SK-N-SH treated with all-trans-retinoic acid at 6 μM for 48 hours (cell line): ENCODE results near the gene ATP2B1.

Source experiments
- ATAC-seq: fragments of 200-7000 bp; cut with Tn5 transposase; 3 replicates; pipeline ENCODE4 v1.9.1; 2020; ENCODE audit warnings: mild to moderate bottlenecking, moderate library complexity
- ARNTL ChIP-seq: fragments of 450-650 bp; formaldehyde crosslinking; IDR thresholded peaks from 2 replicates; pipeline ENCODE4 v1.5.0; 2020; ENCODE audit warnings: low read depth, mild to moderate bottlenecking, moderate library complexity, borderline replicate concordance
- BACH2 ChIP-seq: fragments of 250-450 bp; sonication (Bioruptor Pico); IDR thresholded peaks from 2 replicates; pipeline ENCODE4 v1.9.0; 2021; ENCODE audit warnings: mild to moderate bottlenecking, borderline replicate concordance
- CSDC2 ChIP-seq: fragments of 250-450 bp; sonication (Bioruptor Pico); IDR thresholded peaks from 2 replicates; pipeline ENCODE4 v1.5.0; 2020; ENCODE audit warnings: mild to moderate bottlenecking, moderate library complexity
- ESRRG ChIP-seq: fragments of 250-450 bp; sonication (Bioruptor Pico); IDR thresholded peaks from 2 replicates; pipeline ENCODE4 v1.6.1; 2021; ENCODE audit warnings: mild to moderate bottlenecking
- GLIS3 ChIP-seq: fragments of 250-450 bp; sonication (Bioruptor Pico); IDR thresholded peaks from 2 replicates; pipeline ENCODE4 v1.5.0; 2020; ENCODE audit warnings: mild to moderate bottlenecking, moderate library complexity
- ISL1 ChIP-seq: fragments of 250-450 bp; sonication (Bioruptor Pico); IDR thresholded peaks from 2 replicates; pipeline ENCODE4 v2.1.2; 2022; ENCODE audit warnings: mild to moderate bottlenecking, moderate library complexity
- OSR1 ChIP-seq: fragments of 250-450 bp; sonication (Bioruptor Pico); IDR thresholded peaks from 2 replicates; pipeline ENCODE4 v1.8.0; 2022; ENCODE audit warnings: moderate library complexity, mild to moderate bottlenecking, inconsistent platforms
- PPARA ChIP-seq: fragments of 250-450 bp; sonication (Bioruptor Pico); IDR thresholded peaks from 2 replicates; pipeline ENCODE4 v1.5.0; 2020; ENCODE audit warnings: mild to moderate bottlenecking, borderline replicate concordance
- RARB ChIP-seq: fragments of 250-450 bp; sonication (Bioruptor Pico); IDR thresholded peaks from 2 replicates; pipeline ENCODE4 v1.8.0; 2021; ENCODE audit warnings: mild to moderate bottlenecking, moderate library complexity
- SNAI2 ChIP-seq: fragments of 250-450 bp; sonication (Bioruptor Pico); IDR thresholded peaks from 2 replicates; pipeline ENCODE4 v1.5.0; 2020; ENCODE audit warnings: mild to moderate bottlenecking, moderate library complexity
- TCF4 ChIP-seq: fragments of 250-450 bp; sonication (Bioruptor Pico); IDR thresholded peaks from 2 replicates; pipeline ENCODE4 v1.8.0; 2021; ENCODE audit warnings: mild to moderate bottlenecking, moderate library complexity, borderline replicate concordance
- TOX ChIP-seq: fragments of 250-450 bp; sonication (Bioruptor Pico); IDR thresholded peaks from 2 replicates; pipeline ENCODE4 v1.8.0; 2021; ENCODE audit warnings: mild to moderate bottlenecking, moderate library complexity, borderline replicate concordance
- ZC3H10 ChIP-seq: fragments of 250-450 bp; sonication (Bioruptor Pico); IDR thresholded peaks from 2 replicates; pipeline ENCODE4 v1.5.1; 2021; ENCODE audit warnings: mild to moderate bottlenecking, moderate library complexity
- ZFP3 ChIP-seq: fragments of 250-450 bp; sonication (Bioruptor Pico); IDR thresholded peaks from 2 replicates; pipeline ENCODE4 v1.5.0; 2020; ENCODE audit warnings: mild to moderate bottlenecking, moderate library complexity
- ZFP30 ChIP-seq: fragments of 450-650 bp; formaldehyde crosslinking; IDR thresholded peaks from 2 replicates; pipeline ENCODE4 v1.5.0; 2022; ENCODE audit warnings: mild to moderate bottlenecking, moderate library complexity
- ZNF70 ChIP-seq: fragments of 450-650 bp; formaldehyde crosslinking; IDR thresholded peaks from 2 replicates; pipeline ENCODE4 v1.5.0; 2020; ENCODE audit warnings: mild to moderate bottlenecking, moderate library complexity
- ZNF8 ChIP-seq: fragments of 450-650 bp; formaldehyde crosslinking; IDR thresholded peaks from 2 replicates; pipeline ENCODE4 v1.5.0; 2020; ENCODE audit warnings: mild to moderate bottlenecking, moderate library complexity
- TF ChIP-seq, protein P1 (sequence below): fragments of 250-450 bp; sonication (Bioruptor Pico); IDR thresholded peaks from 2 replicates; pipeline ENCODE4 v1.5.1; 2021; ENCODE audit warnings: mild to moderate bottlenecking, moderate library complexity
- TF ChIP-seq, protein P2 (sequence below): fragments of 250-450 bp; sonication (Bioruptor Pico); IDR thresholded peaks from 2 replicates; pipeline ENCODE4 v1.5.0; 2020; ENCODE audit warnings: mild to moderate bottlenecking, moderate library complexity
- TF ChIP-seq, protein P3 (sequence below): fragments of 250-450 bp; sonication (Bioruptor Pico); IDR thresholded peaks from 2 replicates; pipeline ENCODE4 v1.8.0; 2021; ENCODE audit warnings: low read depth, mild to moderate bottlenecking, moderate library complexity, borderline replicate concordance
- TF ChIP-seq, protein P4 (sequence below): fragments of 250-450 bp; sonication (Bioruptor Pico); IDR thresholded peaks from 2 replicates; pipeline ENCODE4 v1.5.1; 2020; ENCODE audit warnings: low read depth, mild to moderate bottlenecking, moderate library complexity

ATP2B1 gene

DNA sequence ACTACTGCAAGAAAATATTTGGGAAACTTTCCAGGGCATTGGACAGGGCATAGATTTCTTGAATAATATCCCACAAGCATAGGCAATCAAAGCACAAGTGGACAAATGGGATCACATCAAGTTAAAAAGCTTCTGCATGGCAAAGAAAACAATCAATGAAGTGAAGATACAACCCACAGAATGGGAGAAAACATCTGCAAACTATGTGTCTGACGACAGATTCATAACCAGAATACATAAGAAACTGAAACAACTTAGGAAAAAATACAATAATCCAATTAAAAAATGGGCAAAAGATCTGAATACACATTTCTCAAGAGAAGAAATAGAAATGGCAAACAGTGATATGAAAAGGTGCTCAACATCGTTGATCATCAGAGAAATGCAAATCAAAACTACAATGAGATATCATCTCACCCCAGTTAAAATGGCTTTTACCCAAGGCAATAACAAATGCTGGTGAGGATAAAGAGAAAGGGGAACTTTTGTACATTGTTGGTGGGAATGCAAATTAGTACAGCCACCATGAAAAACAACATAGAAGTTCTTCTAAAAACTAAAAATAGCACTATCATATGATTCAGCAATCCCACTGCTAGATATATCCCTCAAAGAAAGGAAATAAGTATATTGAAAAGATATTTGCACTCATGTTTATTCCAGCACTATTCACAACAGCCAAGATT lies 33.8 kb upstream of the ATP2B1 start:
- TF ChIP-seq OSR1 (CRISPR knock-in tag) (no peak), TOX (CRISPR knock-in tag) (no peak), CSDC2 (CRISPR knock-in tag) (no peak), ISL1 (CRISPR knock-in tag) (no peak), SNAI2 (CRISPR knock-in tag) (no peak), BACH2 (CRISPR knock-in tag) (no peak), ZFP3 (no peak), ESRRG (CRISPR knock-in tag) (no peak), ZNF8 (CRISPR knock-in tag) (no peak), PPARA (CRISPR knock-in tag) (no peak), RARB (CRISPR knock-in tag) (no peak), TCF4 (no peak), ZNF70 (CRISPR knock-in tag) (no peak), GLIS3 (CRISPR knock-in tag) (no peak), ZFP30 (CRISPR knock-in tag) (no peak)
- TF ChIP-seq, protein P1, sequence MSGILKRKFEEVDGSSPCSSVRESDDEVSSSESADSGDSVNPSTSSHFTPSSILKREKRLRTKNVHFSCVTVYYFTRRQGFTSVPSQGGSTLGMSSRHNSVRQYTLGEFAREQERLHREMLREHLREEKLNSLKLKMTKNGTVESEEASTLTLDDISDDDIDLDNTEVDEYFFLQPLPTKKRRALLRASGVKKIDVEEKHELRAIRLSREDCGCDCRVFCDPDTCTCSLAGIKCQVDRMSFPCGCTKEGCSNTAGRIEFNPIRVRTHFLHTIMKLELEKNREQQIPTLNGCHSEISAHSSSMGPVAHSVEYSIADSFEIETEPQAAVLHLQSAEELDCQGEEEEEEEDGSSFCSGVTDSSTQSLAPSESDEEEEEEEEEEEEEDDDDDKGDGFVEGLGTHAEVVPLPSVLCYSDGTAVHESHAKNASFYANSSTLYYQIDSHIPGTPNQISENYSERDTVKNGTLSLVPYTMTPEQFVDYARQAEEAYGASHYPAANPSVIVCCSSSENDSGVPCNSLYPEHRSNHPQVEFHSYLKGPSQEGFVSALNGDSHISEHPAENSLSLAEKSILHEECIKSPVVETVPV (CRISPR knock-in tag): no peak
- TF ChIP-seq, protein P2, sequence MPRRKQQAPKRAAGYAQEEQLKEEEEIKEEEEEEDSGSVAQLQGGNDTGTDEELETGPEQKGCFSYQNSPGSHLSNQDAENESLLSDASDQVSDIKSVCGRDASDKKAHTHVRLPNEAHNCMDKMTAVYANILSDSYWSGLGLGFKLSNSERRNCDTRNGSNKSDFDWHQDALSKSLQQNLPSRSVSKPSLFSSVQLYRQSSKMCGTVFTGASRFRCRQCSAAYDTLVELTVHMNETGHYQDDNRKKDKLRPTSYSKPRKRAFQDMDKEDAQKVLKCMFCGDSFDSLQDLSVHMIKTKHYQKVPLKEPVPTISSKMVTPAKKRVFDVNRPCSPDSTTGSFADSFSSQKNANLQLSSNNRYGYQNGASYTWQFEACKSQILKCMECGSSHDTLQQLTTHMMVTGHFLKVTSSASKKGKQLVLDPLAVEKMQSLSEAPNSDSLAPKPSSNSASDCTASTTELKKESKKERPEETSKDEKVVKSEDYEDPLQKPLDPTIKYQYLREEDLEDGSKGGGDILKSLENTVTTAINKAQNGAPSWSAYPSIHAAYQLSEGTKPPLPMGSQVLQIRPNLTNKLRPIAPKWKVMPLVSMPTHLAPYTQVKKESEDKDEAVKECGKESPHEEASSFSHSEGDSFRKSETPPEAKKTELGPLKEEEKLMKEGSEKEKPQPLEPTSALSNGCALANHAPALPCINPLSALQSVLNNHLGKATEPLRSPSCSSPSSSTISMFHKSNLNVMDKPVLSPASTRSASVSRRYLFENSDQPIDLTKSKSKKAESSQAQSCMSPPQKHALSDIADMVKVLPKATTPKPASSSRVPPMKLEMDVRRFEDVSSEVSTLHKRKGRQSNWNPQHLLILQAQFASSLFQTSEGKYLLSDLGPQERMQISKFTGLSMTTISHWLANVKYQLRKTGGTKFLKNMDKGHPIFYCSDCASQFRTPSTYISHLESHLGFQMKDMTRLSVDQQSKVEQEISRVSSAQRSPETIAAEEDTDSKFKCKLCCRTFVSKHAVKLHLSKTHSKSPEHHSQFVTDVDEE (CRISPR knock-in tag): no peak
- TF ChIP-seq, protein P3, sequence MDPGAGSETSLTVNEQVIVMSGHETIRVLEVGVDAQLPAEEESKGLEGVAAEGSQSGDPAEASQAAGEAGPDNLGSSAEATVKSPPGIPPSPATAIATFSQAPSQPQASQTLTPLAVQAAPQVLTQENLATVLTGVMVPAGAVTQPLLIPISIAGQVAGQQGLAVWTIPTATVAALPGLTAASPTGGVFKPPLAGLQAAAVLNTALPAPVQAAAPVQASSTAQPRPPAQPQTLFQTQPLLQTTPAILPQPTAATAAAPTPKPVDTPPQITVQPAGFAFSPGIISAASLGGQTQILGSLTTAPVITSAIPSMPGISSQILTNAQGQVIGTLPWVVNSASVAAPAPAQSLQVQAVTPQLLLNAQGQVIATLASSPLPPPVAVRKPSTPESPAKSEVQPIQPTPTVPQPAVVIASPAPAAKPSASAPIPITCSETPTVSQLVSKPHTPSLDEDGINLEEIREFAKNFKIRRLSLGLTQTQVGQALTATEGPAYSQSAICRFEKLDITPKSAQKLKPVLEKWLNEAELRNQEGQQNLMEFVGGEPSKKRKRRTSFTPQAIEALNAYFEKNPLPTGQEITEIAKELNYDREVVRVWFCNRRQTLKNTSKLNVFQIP (CRISPR knock-in tag): no peak
- ATAC-seq: no peak

DNA sequence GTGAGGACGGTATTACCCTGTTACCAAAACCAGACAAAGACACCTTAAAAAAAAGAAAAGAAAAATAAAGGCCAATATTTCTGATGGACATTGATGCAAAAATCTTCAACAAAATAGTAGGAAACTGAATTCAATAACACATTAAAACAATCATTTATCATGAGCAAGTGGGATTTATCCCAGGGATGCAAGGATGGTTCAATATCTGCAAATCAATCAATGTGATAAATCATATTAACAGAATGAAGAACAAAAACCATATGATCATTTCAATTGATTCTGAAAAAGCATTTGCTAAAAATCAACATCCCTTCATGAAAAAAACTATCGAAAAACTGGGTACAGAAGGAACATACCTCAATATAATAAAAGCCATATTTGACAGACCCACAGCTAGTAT lies 32.3 kb upstream of the ATP2B1 start:
- TF ChIP-seq SNAI2 (CRISPR knock-in tag): no peak
- TF ChIP-seq OSR1 (CRISPR knock-in tag): no peak
- no peak for TF ChIP-seq TCF4
- TF ChIP-seq, protein P3 (CRISPR knock-in tag): no peak
- no peak for TF ChIP-seq ZNF70 (CRISPR knock-in tag)
- no peak for TF ChIP-seq RARB (CRISPR knock-in tag)
- TF ChIP-seq, protein P1 (CRISPR knock-in tag): no peak
- no peak for TF ChIP-seq ESRRG (CRISPR knock-in tag)
- no peak for TF ChIP-seq ZFP30 (CRISPR knock-in tag)
- TF ChIP-seq GLIS3 (CRISPR knock-in tag): no peak
- no peak for TF ChIP-seq ARNTL
- no peak for TF ChIP-seq TOX (CRISPR knock-in tag)
- TF ChIP-seq, all 23 proteins: peak for 0
- no peak for ATAC-seq

DNA sequence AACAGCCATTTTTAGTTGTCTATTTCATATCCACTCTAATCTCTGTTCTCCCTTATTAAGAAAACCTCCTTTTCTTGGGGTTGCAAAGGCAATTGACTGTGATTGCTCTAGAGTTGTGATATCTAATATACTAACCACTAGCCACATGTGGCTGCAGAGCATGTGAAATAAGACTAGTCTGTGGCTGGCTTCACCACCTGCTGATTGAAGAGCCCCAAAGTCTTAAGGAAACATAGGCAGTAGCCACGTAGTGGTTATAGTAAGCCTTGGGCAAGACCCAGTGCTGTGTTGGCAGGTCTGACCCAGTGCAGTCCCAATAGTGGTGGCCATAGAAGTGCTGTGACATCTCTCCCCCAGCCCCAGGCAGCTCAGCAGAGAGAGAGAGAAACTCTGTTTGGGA lies 28.4 kb upstream of the ATP2B1 start:
- no peak for ATAC-seq
- TF ChIP-seq SNAI2 (CRISPR knock-in tag) (no peak), PPARA (CRISPR knock-in tag) (no peak), GLIS3 (CRISPR knock-in tag) (no peak), TCF4 (no peak), ZFP3 (no peak), ZC3H10 (CRISPR knock-in tag) (no peak), ISL1 (CRISPR knock-in tag) (no peak), ZNF8 (CRISPR knock-in tag) (no peak)
- TF ChIP-seq, protein P4, sequence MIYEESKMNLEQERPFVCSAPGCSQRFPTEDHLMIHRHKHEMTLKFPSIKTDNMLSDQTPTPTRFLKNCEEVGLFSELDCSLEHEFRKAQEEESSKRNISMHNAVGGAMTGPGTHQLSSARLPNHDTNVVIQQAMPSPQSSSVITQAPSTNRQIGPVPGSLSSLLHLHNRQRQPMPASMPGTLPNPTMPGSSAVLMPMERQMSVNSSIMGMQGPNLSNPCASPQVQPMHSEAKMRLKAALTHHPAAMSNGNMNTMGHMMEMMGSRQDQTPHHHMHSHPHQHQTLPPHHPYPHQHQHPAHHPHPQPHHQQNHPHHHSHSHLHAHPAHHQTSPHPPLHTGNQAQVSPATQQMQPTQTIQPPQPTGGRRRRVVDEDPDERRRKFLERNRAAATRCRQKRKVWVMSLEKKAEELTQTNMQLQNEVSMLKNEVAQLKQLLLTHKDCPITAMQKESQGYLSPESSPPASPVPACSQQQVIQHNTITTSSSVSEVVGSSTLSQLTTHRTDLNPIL (CRISPR knock-in tag): no peak
